GM12878 (cell line): ENCODE results near the gene LSM3. TPM values are rescaled to one million over a fixed set of nuclear protein-coding genes. Genes with fewer than 3 reads are reported as not detected.
A peak's percentile ranks its signal among the peaks of the same experiment; 100 is the strongest.

Experiments
- BCL11A ChIP-seq: IDR thresholded peaks from 2 replicates; pipeline ENCODE4 v1.6.1; 2011; ENCODE audit warnings: low read depth, low read length
- BCL3 ChIP-seq: IDR thresholded peaks from 2 replicates; pipeline ENCODE4 v1.6.1; 2011; ENCODE audit warnings: borderline replicate concordance, low read depth, mild to moderate bottlenecking, moderate library complexity, low read length; ENCODE audit not compliant: insufficient read depth, poor library complexity, severe bottlenecking
- BHLHE40 ChIP-seq, 2 experiments: fragments of 450-650 bp in 1 of 2; IDR thresholded peaks; 2 replicates each; pipeline ENCODE4 v1.6.1; 2011 to 2017; ENCODE audit warnings: low read depth in 2 of 2, borderline replicate concordance in 1 of 2, improper control_type of control experiment in 1 of 2, low read length in 1 of 2, mild to moderate bottlenecking in 1 of 2
- CTCF ChIP-seq, 3 experiments: IDR thresholded peaks in 2 of 3; conservative IDR thresholded peaks in 1 of 3; 2 replicates each; pipeline ENCODE4 v1.5.1; 2011; ENCODE audit warnings: low read depth in 3 of 3, low read length in 3 of 3, mild to moderate bottlenecking in 3 of 3, control low read depth in 2 of 3, moderate library complexity in 2 of 3, inconsistent platforms in 1 of 3, mixed read lengths in 1 of 3; ENCODE audit not compliant: control insufficient read depth in 2 of 3, insufficient read depth in 1 of 3; ENCODE audit errors: extremely low read depth in 1 of 3
- FOS ChIP-seq: IDR thresholded peaks from 3 replicates; pipeline ENCODE4 v1.6.1; 2011; ENCODE audit warnings: borderline replicate concordance; ENCODE audit not compliant: insufficient read length; ENCODE audit errors: extremely low read depth
- FOXK2 ChIP-seq: fragments of 450-650 bp; IDR thresholded peaks from 2 replicates; pipeline ENCODE4 v1.6.1; 2017; ENCODE audit warnings: mild to moderate bottlenecking, moderate library complexity
- HDAC6 ChIP-seq: fragments of 200-600 bp; sonication (generic); IDR thresholded peaks from one replicate; pipeline ENCODE4 v1.8.0; 2017; ENCODE audit warnings: antibody characterized with exemption; ENCODE audit not compliant: unreplicated experiment
- IRF4 ChIP-seq: IDR thresholded peaks from 2 replicates; pipeline ENCODE4 v1.6.1; 2011; ENCODE audit warnings: low read depth, low read length
- MAX ChIP-seq: IDR thresholded peaks from 2 replicates; pipeline ENCODE4 v1.6.1; 2012; ENCODE audit warnings: low read depth, low read length, improper control_type of control experiment
- MEF2A ChIP-seq: IDR thresholded peaks from 2 replicates; pipeline ENCODE4 v1.6.1; 2011; ENCODE audit warnings: low read depth, mild to moderate bottlenecking, low read length, moderate library complexity; ENCODE audit not compliant: insufficient read depth
- MXI1 ChIP-seq: fragments of 150-350 bp; IDR thresholded peaks from 2 replicates; pipeline ENCODE4 v1.6.1; 2011; ENCODE audit warnings: low read depth, mild to moderate bottlenecking, inconsistent platforms, low read length, improper control_type of control experiment
- NR2C1 ChIP-seq: fragments of 450-650 bp; IDR thresholded peaks from 2 replicates; pipeline ENCODE4 v1.6.1; 2017; ENCODE audit warnings: antibody characterized with exemption, mild to moderate bottlenecking, moderate library complexity
- NR2C2 ChIP-seq: IDR thresholded peaks from 2 replicates; pipeline ENCODE4 v1.6.1; 2011; ENCODE audit warnings: borderline replicate concordance, low read depth; ENCODE audit not compliant: control insufficient read depth, insufficient read length
- POLR2A ChIP-seq: IDR thresholded peaks from 2 replicates; pipeline ENCODE4 v1.6.1; 2011; ENCODE audit warnings: low read depth, mild to moderate bottlenecking, low read length
- RELA ChIP-seq: fragments of 450-650 bp; IDR thresholded peaks from 2 replicates; pipeline ENCODE4 v1.8.0; 2014; ENCODE audit warnings: borderline replicate concordance; ENCODE audit not compliant: partially characterized antibody
- RELB ChIP-seq: fragments of 450-650 bp; IDR thresholded peaks from 2 replicates; pipeline ENCODE4 v1.6.1; 2017; ENCODE audit warnings: low read depth, mild to moderate bottlenecking, moderate library complexity
- SIN3A ChIP-seq: IDR thresholded peaks from 2 replicates; pipeline ENCODE4 v1.6.1; 2012; ENCODE audit warnings: low read depth, low read length, improper control_type of control experiment
- SMAD1 ChIP-seq: fragments of 450-650 bp; IDR thresholded peaks from 2 replicates; pipeline ENCODE4 v1.6.1; 2018; ENCODE audit warnings: mild to moderate bottlenecking, low read depth; ENCODE audit not compliant: partially characterized antibody
- SUPT20H ChIP-seq: IDR thresholded peaks from 2 replicates; pipeline ENCODE4 v1.6.1; 2011; ENCODE audit warnings: low read depth, mild to moderate bottlenecking, low read length, moderate library complexity, borderline replicate concordance; ENCODE audit not compliant: control insufficient read depth
- ZNF217 ChIP-seq: fragments of 450-650 bp; IDR thresholded peaks from 2 replicates; pipeline ENCODE4 v1.6.1; 2017; ENCODE audit warnings: antibody characterized with exemption, mild to moderate bottlenecking
- ZNF274 ChIP-seq: IDR thresholded peaks from one replicate; pipeline ENCODE4 v1.8.0; 2011; ENCODE audit not compliant: insufficient read length, insufficient read depth
- ZNF384 ChIP-seq: IDR thresholded peaks from 2 replicates; pipeline ENCODE4 v1.6.1; 2012; ENCODE audit warnings: low read depth, mild to moderate bottlenecking, low read length, improper control_type of control experiment, borderline replicate concordance
- polyA plus RNA-seq, 11 experiments: library from polyadenylated mRNA; depleted of rRNA in 4 of 11; unstranded in 6 of 11; stranded (reverse) in 5 of 11; fragments of >200 nt; fragmentation: Nextera tagmentation in 4 of 11; fragmentation: Illumina TruSeq in 1 of 11; extraction: Ambion mirVana in 4 of 11; extraction: Trizol in 1 of 11; gene quantifications; 1 replicate in 1 of 11; 2 replicates in 10 of 11; pipeline versions ENCODE4 v1.2.1 to v1.2.3, GENCODE V29; 2011 to 2016; ENCODE audit warnings: inconsistent platforms in 2 of 11, missing spikeins in 2 of 11, low read depth in 1 of 11
- total RNA-seq, 4 experiments: library from RNA; depleted of rRNA in 3 of 4; stranded (reverse); fragments of >200 nt in 3 of 4; fragmentation: Illumina TruSeq in 1 of 4; extraction: Trizol in 1 of 4; gene quantifications; 2 replicates each; pipeline versions ENCODE4 v1.2.1 to v1.2.3, GENCODE V29; 2013 to 2021

Gene LSM3
- total and polyA plus RNA-seq, 10 of the 15 experiments (the other 5 are each of a cell fraction or from before 2014, with no cell fraction given) = 15.5 to 111 (median 29.1) TPM

- TF ChIP-seq BCL3 (no peak), BHLHE40 (IDR thresholded peaks at IDR 0.05; ENCODE audit: borderline replicate concordance in 1 of 2, low read depth in 2 of 2, low read length in 1 of 2) (no peak), FOXK2 (no peak), HDAC6 (no peak), NR2C1 (no peak), MEF2A (no peak), MXI1 (peak; percentile 92), SUPT20H (no peak), ZNF217 (no peak), IRF4 (peak; percentile 78), NR2C2 (no peak), FOS (no peak), MAX (no peak), POLR2A (no peak), BCL11A (no peak), ZNF384 (peak; percentile 75), ZNF274 (no peak), CTCF (IDR thresholded peaks at IDR 0.05 in 2 of 3, conservative IDR thresholded peaks at IDR 0.05 in 1 of 3; ENCODE audit: control insufficient read depth in 2 of 3, extremely low read depth in 1 of 3, insufficient read depth in 1 of 3, low read depth in 3 of 3, low read length in 3 of 3) (no peak), RELA (no peak), SIN3A (0 out of 2 replicates have a peak, but pooled peaks have one; percentile 32), SMAD1 (peak; percentile 51), RELB (peak; percentile 78; the same call in 1 of the 2 replicates)
Measured at GRCh38 chr3:14144423-14145075, 34.1 kb upstream of the LSM3 start (continued).
